Suprapubic skin (tissue), 4 donors: Measurements from ENCODE around the gene MAMLD1. TPM values are rescaled to one million over a fixed set of nuclear protein-coding genes. Genes with fewer than 3 reads are reported as not detected.

Experiments used
- DNase-seq, 2 donors: peaks; one replicate each; pipeline ENCODE4 v3.0.0-alpha.2; 2019; ENCODE audit warnings: low spot score in 2 of 2
- H3K27ac ChIP-seq: fragments of 200-600 bp; sonication (generic); one replicate; pipeline ENCODE4 v1.5.1; 2019
- H3K27me3 ChIP-seq: fragments of 200-600 bp; sonication (generic); one replicate; pipeline ENCODE4 v1.5.1; 2019
- H3K36me3 ChIP-seq: fragments of 200-600 bp; sonication (generic); one replicate; pipeline ENCODE4 v1.5.1; 2019
- H3K4me1 ChIP-seq: fragments of 200-600 bp; sonication (generic); one replicate; pipeline ENCODE4 v1.5.1; 2019
- H3K4me3 ChIP-seq: fragments of 200-600 bp; sonication (generic); one replicate; pipeline ENCODE4 v1.5.1; 2019; ENCODE audit warnings: mild to moderate bottlenecking
- H3K9me3 ChIP-seq: fragments of 200-600 bp; sonication (generic); one replicate; pipeline ENCODE4 v1.5.1; 2019
- EP300 ChIP-seq: sonication (generic); formaldehyde crosslinking; IDR thresholded peaks from one replicate; pipeline ENCODE4 v1.6.1; 2017; ENCODE audit warnings: antibody characterized with exemption
- POLR2A ChIP-seq, 2 donors: fragments of 450-650 bp; IDR thresholded peaks; one replicate each; pipeline ENCODE4 v1.6.1; 2017; ENCODE audit warnings: antibody characterized with exemption in 2 of 2, mild to moderate bottlenecking in 2 of 2, moderate library complexity in 2 of 2
- POLR2AphosphoS5 ChIP-seq, 3 donors: sonication (generic); formaldehyde crosslinking; IDR thresholded peaks; one replicate each; pipeline ENCODE4 v1.6.1; 2017; ENCODE audit warnings: antibody characterized with exemption in 3 of 3
- WGBS: methylation state at CpG from one replicate; pipeline ENCODE4 v1.1.5; 2018; 5-methylcytosine and 5-hydroxymethylcytosine counted together
- total RNA-seq, 4 donors: library from RNA; depleted of rRNA; stranded (reverse); fragments of >200 nt; gene quantifications; one replicate each; pipeline ENCODE4 v1.1.0, GENCODE V29; 2016
- TF ChIP-seq, protein P1 (sequence below), 2 donors: fragments of 200-600 bp in 1 of 2; fragments of 450-650 bp in 1 of 2; sonication (generic) in 1 of 2; IDR thresholded peaks; one replicate each; pipeline ENCODE4 v1.5.1; 2016 to 2019; ENCODE audit warnings: antibody characterized with exemption in 2 of 2, mild to moderate bottlenecking in 1 of 2, moderate library complexity in 1 of 2

Gene MAMLD1
- total RNA-seq, 4 donors from 2014 or later: 0.68 to 4.5 (median 3.4) TPM

DNA sequence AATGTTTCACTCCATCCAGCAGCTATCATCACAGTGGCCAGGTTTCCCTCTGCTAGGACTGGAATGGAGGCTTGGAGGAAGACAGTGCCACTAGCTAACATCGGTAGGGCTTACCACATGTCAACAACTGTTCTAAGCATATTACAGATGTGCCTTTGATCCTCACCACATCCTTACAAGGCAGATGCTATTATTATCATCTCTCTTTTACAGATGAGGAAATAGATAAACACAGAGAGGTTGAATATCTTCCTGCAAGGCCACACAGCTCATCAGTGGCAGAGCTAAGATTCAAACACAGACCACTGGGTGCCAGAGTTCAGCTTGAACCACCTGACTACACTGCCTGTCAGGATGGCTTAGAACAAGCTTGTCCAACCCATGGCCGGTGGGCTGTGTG lies 47.4 kb downstream of the MAMLD1 start:
- Histone ChIP-seq H3K4me3 (no peak overlapping the region), H3K27me3 (no peaks in the 10 kb centered on the region), H3K4me1 (no peaks in the 10 kb centered on the region), H3K9me3 (no peaks in the 10 kb centered on the region), H3K27ac (no peak overlapping the region), H3K36me3 (no peaks in the 10 kb centered on the region)
- TF ChIP-seq EP300 (no peak), POLR2AphosphoS5 (IDR thresholded peaks at IDR 0.05) (no peak), POLR2A (IDR thresholded peaks at IDR 0.05) (no peak)
- TF ChIP-seq, protein P1, sequence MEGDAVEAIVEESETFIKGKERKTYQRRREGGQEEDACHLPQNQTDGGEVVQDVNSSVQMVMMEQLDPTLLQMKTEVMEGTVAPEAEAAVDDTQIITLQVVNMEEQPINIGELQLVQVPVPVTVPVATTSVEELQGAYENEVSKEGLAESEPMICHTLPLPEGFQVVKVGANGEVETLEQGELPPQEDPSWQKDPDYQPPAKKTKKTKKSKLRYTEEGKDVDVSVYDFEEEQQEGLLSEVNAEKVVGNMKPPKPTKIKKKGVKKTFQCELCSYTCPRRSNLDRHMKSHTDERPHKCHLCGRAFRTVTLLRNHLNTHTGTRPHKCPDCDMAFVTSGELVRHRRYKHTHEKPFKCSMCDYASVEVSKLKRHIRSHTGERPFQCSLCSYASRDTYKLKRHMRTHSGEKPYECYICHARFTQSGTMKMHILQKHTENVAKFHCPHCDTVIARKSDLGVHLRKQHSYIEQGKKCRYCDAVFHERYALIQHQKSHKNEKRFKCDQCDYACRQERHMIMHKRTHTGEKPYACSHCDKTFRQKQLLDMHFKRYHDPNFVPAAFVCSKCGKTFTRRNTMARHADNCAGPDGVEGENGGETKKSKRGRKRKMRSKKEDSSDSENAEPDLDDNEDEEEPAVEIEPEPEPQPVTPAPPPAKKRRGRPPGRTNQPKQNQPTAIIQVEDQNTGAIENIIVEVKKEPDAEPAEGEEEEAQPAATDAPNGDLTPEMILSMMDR (IDR thresholded peaks at IDR 0.05): no peak
- WGBS: 65% methylated on average over 2 of the region's 2 CpGs
- no peak for DNase-seq

DNA sequence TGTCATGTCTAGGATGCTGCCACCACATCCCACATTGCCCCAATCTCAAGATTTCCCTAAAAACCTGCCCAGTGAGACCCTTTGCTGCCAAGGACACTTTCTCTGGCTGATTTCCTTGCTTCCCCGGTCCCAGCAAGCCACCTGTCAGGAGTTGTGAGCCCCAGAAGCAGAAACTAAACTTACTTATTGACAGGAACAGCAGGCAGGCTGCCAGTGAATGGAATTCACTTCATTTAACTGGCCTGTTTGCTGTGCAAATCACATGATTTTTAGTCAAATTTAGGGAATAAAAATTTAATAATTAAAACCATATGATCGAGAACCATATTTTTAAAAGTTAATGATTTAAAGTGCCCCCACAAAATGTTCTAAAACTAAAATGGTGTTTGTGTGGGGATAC lies 48.5 kb downstream of the MAMLD1 start:
- Histone ChIP-seq H3K4me3 (no peak overlapping the region), H3K9me3 (no peaks in the 10 kb centered on the region), H3K27ac (no peak overlapping the region), H3K4me1 (no peaks in the 10 kb centered on the region), H3K27me3 (no peaks in the 10 kb centered on the region), H3K36me3 (no peaks in the 10 kb centered on the region)
- 53% methylated on average over 2 of the region's 2 CpGs for WGBS
- DNase-seq: no peak
- TF ChIP-seq POLR2A (IDR thresholded peaks at IDR 0.05) (no peak), EP300 (no peak), POLR2AphosphoS5 (IDR thresholded peaks at IDR 0.05) (no peak)
- TF ChIP-seq, protein P1 (IDR thresholded peaks at IDR 0.05): no peak

DNA sequence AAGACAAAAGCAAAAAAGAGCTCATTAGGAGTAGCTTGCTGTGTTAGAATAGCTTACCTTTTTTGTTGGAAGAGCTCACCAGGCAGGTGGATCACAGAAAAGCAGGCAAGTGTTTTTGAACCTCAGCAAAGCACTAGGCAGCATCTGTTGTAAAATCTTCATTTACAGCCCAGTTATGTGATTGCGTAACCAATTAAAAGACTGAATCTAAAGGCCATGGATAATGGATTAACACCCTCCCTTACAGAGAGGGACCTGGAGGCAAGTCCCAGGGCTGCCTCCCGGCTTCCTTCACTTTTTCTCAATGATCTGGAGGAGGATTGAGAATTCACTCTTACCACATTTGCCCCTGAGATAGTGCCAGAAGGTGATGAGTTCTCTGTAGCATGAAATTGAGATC lies 51.1 kb downstream of the MAMLD1 start:
- H3K9me3 ChIP-seq: no peaks in the 10 kb centered on the region
- no peaks in the 10 kb centered on the region for H3K27me3 ChIP-seq
- no peak for TF ChIP-seq EP300
- TF ChIP-seq POLR2A (IDR thresholded peaks at IDR 0.05): no peak
- TF ChIP-seq POLR2AphosphoS5 (IDR thresholded peaks at IDR 0.05): no peak
- TF ChIP-seq, protein P1 (IDR thresholded peaks at IDR 0.05): no peak
- 83% methylated on average over 2 of the region's 2 CpGs for WGBS
- no peak overlapping the region for H3K4me3 ChIP-seq
- no peak for DNase-seq
- H3K27ac ChIP-seq: no peak overlapping the region
- no peaks in the 10 kb centered on the region for H3K36me3 ChIP-seq
- no peaks in the 10 kb centered on the region for H3K4me1 ChIP-seq

DNA sequence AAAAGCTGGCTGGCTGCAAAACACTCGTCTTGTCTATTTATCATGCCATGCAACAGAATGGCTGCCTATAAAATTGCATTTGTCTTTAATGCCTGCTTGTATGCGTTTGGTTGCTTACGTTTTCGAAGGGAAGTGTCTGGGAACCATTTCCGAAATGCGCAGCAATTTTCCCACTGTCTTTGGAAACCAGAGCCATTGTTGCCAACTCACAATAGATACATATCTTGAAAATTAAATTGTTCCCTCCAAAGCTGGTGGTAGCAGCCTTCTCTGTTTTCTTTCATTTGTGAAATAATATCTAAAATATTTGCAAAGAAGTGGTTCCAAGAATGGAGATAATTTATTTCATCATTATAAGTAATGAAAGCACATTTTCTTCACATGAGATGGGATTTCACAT lies 53.4 kb downstream of the MAMLD1 start:
- Histone ChIP-seq H3K27ac (no peak overlapping the region), H3K4me3 (no peak overlapping the region), H3K9me3 (no peaks in the 10 kb centered on the region), H3K27me3 (no peaks in the 10 kb centered on the region), H3K4me1 (no peaks in the 10 kb centered on the region), H3K36me3 (no peaks in the 10 kb centered on the region)
- TF ChIP-seq POLR2AphosphoS5 (IDR thresholded peaks at IDR 0.05) (no peak), POLR2A (IDR thresholded peaks at IDR 0.05) (no peak), EP300 (no peak)
- TF ChIP-seq, protein P1 (IDR thresholded peaks at IDR 0.05): no peak
- 73% methylated on average over 6 of the region's 6 CpGs for WGBS
- no peak for DNase-seq

DNA sequence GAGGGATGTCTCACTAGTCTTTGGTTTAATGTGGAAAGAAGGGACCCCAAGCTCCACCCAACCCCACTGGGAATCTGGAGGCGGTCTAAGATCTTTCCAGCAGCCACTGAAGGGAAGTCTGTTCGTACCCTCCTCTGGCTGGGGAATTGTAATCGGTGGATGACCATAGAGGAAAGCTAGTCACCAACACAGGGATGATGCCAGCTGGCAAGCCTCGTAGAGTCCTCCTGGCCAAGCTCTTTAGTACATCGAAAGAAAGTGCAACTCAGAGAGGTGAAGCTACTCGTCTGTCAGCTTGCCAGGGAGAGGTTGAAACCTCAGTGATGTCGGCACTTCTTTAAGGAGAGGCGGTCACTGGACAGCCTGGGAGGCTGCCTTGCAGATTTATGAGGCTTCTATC lies 58.7 kb downstream of the MAMLD1 start:
- H3K4me3 ChIP-seq: no peak overlapping the region
- no peaks in the 10 kb centered on the region for H3K9me3 ChIP-seq
- no peak for TF ChIP-seq EP300
- TF ChIP-seq, protein P1 (IDR thresholded peaks at IDR 0.05): no peak
- TF ChIP-seq POLR2A (IDR thresholded peaks at IDR 0.05): no peak
- no peak for TF ChIP-seq POLR2AphosphoS5 (IDR thresholded peaks at IDR 0.05)

More for the DNA sequence above, 58.7 kb downstream of the MAMLD1 start:
- no peaks in the 10 kb centered on the region for H3K27me3 ChIP-seq
- WGBS: 63% methylated on average over 8 of the region's 8 CpGs
- no peaks in the 10 kb centered on the region for H3K4me1 ChIP-seq
- no peak for DNase-seq
- no peak overlapping the region for H3K27ac ChIP-seq
- H3K36me3 ChIP-seq: no peaks in the 10 kb centered on the region
